Inflammatory macrophage (primary cell): ENCODE results near the gene ARAP1.

Source experiments
- DNase-seq, 2 donors: peaks; one replicate each; pipeline ENCODE4 v3.0.0-alpha.2; 2020 to 2022

The ARAP1 gene

GRCh38 chr11:72655896-72656464, 96.2 kb downstream of the ARAP1 start:
- DNase-seq, result no peak

- DNase-seq, result no peak
These were observed 97.2 kb downstream of the ARAP1 start for GRCh38 chr11:72655014-72655413.

- peak; percentile 65 to 69 for DNase-seq
These were observed 98.6 kb downstream of the ARAP1 start for GRCh38 chr11:72653649-72654048.

- no peak for DNase-seq
These were observed 99.2 kb downstream of the ARAP1 start for GRCh38 chr11:72652873-72653630.

- no peak for DNase-seq
These were observed 100.1 kb downstream of the ARAP1 start for GRCh38 chr11:72652133-72652532.

- DNase-seq, result no peak
These were observed 102.8 kb downstream of the ARAP1 start for GRCh38 chr11:72649215-72649976.

- DNase-seq, result no peak
These were observed 103.6 kb downstream of the ARAP1 start for GRCh38 chr11:72648384-72649136.

GRCh38 chr11:72647882-72648281, 104.3 kb downstream of the ARAP1 start:
- DNase-seq, result no peak

GRCh38 chr11:72646472-72646871, 105.7 kb downstream of the ARAP1 start:
- DNase-seq, result no peak

GRCh38 chr11:72646024-72646423, 106.2 kb downstream of the ARAP1 start:
- no peak for DNase-seq

GRCh38 chr11:72643547-72643946, 108.7 kb downstream of the ARAP1 start:
- peak in 1 of 2 donors; percentile 38 for DNase-seq

GRCh38 chr11:72642884-72643522, 109.2 kb downstream of the ARAP1 start:
- DNase-seq, result peak; percentile 40 to 60

- DNase-seq, result peak in 1 of 2 donors; percentile 50
These were observed 109.9 kb downstream of the ARAP1 start for GRCh38 chr11:72642043-72642883.

- DNase-seq, result no peak
These were observed 110.6 kb downstream of the ARAP1 start for GRCh38 chr11:72641522-72642042.

GRCh38 chr11:72639502-72640375, 112.5 kb downstream of the ARAP1 start:
- DNase-seq, result no peak

GRCh38 chr11:72637926-72638325, 114.3 kb downstream of the ARAP1 start:
- DNase-seq, result no peak

- DNase-seq, result no peak
These were observed 115.0 kb downstream of the ARAP1 start for GRCh38 chr11:72637198-72637597.

GRCh38 chr11:72636376-72636775, 115.8 kb downstream of the ARAP1 start:
- DNase-seq, result no peak

- DNase-seq, result no peak
These were observed 116.3 kb downstream of the ARAP1 start for GRCh38 chr11:72635933-72636332.

- peak in 1 of 2 donors; percentile 45 for DNase-seq
These were observed 116.8 kb downstream of the ARAP1 start for GRCh38 chr11:72635309-72635915.
